ENCODE data around the gene CRTC1.
A peak's percentile ranks its signal among the peaks of the same experiment; 100 is the strongest.

The CRTC1 gene

GRCh38 chr19:18772620-18773587 lies 89.4 kb downstream of the CRTC1 start:
- DNase-seq, result no peak

- DNase-seq, result no peak
These were observed 90.2 kb downstream of the CRTC1 start for GRCh38 chr19:18773682-18774081.

DNA sequence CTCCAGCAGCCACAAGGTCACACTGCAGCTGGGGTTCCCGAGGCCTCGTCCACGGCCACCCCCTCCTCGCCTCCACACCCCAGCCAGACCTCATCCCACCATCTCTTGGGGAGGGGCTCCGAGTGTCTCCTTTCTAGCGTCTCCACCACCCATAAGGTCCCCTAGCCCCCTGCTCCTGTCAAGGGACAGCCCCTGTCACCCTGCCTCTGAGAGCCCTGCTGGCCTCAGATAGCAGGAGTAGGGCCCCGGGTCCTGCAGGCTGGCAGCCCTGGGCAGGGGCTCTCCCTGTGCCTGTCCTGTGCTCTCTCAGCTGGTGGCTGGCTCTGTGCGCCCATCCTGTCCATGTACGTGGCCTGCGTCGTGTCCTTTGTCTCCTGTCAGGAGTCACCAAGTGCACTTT lies 90.6 kb downstream of the CRTC1 start:
- no peak for DNase-seq

DNA sequence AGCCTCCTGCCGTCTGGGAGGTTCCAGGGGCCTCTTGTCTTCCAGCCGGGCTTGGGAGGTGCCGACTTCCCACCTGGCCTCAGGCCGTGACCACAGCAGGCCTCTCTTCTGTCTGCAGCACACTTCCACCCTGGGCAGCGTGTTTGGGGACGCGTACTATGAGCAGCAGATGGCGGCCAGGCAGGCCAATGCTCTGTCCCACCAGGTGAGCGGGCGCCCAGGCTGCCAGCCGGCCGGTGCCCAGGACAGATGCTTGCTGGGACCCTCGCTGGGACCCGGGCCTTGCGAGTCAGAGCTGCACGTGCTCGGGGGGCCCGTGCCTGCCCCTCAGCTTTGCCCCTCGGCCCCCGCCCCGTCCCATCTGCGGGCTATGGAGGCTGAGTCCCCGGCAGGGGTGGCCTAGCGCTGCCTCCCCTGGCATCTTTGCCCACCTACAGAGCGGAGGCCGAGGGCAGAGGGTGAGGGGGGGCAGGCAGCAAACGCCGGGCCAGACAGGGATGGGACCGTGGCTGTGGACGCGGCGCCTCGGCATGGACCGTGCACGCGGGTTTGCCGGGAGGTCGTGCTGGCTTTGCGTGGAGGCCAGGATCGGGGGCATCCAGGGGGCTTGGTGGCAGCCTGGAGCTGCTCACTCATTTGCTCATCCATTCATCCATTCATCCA lies 91.4 kb downstream of the CRTC1 start:
- DNase-seq, result no peak

DNA sequence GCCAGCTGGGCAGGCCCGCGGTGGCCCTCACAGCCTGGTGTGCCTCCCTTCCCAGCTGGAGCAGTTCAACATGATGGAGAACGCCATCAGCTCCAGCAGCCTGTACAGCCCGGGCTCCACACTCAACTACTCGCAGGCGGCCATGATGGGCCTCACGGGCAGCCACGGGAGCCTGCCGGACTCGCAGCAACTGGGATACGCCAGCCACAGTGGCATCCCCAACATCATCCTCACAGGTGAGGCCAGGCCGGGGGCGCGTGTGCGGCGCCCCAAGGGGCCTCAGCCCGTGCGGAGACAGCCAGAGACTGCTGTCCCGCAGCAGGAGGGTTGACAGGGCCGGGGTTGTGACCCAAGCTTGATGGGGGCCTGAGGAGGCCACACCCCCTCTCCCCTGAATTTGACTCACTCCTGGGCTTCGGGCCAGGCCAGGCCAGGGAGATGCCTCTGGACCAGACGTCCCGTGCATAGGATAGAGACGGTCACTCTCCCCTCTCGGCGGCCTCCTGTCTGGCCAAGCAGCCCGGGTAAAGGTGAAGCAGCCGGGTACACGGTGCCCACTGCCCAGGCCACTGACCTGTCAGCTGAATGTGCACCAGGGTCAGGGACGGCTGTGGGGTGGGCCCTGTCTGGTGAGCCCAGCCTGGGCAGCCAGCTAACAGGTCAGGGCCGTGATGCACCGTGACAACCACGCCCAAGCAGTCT lies 92.3 kb downstream of the CRTC1 start:
- no peak for DNase-seq

DNA sequence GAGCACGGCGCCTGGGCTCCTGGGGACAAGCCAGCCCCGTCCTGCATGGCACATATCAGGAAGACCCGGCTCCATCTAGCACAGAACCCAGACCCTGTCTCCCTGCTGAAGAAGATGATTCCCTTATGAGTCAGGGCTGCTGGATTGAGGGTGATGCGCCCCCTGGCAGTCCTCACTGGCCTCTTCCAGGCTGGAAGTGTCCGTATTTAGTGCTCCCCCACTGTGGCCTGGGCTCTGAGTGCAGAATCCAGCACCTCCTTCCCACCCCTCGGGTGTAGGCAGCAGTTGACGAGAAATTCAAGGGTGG lies 92.8 kb downstream of the CRTC1 start:
- DNase-seq, result no peak

GRCh38 chr19:18776736-18777135 lies 93.3 kb downstream of the CRTC1 start:
- no peak for DNase-seq

- no peak for DNase-seq
These were observed 94.0 kb downstream of the CRTC1 start for GRCh38 chr19:18777301-18778075.

DNA sequence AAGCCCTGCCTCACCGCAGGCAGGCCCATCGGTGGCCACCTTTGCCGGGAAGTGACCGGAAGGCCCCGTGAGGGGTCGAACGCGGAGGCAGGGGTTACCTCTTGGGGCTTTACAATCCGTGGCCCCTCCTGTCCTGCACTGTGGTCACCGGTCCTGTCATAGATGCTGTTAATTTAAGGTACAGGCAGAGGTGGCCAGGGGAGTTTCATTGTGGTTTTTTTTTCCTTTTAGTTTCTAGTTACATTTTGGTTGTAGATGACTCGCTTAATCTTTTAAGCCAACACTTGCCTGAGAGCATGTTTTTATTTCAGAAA lies 94.6 kb downstream of the CRTC1 start:
- no peak for DNase-seq

DNA sequence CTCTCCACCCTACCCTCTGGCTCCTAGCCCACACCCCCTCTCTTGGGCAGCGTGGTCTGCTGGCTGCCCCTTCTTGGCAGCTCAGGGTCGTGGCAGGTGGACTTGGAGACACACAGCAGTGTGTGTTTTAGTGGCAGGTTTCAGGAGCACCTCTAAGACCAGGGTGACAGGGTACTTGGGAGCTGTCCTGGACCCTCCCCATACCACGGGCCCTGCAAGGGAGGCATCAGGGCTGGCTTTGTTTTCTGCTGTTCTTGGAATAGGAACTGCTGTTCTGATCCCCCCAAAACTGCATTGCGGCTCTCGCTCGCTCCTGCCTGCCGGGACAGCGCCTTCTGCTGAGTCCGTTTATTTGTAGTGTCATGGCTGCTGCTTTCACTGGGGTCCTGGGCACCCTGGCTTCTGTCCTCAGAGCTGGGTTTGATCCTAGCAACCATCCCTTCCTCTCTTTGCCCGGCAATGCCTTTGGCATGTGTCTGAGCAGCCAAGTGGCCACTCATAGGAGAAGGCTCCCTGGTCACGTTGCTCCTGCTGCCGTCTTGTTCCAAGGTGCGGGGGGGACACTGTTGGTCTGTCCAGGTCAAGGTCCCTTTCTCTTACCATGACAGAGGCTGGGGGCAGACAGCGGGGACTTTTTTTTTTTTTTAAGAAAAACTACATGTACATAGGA lies 95.5 kb downstream of the CRTC1 start:
- no peak for DNase-seq

GRCh38 chr19:18780081-18780480 lies 96.6 kb downstream of the CRTC1 start:
- DNase-seq, result no peak

- no peak for DNase-seq
These were observed 97.2 kb downstream of the CRTC1 start for GRCh38 chr19:18780631-18781030.

DNA sequence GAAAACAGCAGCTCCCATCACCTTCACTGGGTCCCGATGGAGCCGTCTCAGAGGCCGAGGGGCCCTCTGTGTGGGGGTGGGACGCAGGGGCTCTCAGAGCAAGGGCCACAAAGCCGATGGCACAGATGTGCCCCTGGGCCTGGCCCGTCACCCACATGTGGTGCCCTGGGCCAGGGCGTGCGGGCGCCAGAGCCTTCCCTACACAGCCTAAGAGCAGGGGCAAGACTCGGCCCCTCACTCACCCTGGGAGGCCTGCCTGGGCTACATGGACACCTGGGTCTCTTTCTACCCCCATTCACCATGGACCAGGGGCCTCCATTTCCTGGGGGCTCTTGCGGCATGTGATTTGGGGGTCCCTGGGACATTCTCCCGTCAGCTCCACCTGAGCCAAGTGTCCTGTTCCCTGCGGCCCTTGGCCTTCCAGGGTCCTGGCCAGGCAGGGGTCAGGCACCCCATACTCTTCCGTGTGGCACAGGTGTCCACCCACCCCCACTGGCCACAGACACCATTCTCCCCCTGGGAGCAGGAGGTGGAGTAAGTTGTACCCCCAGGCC lies 97.6 kb downstream of the CRTC1 start:
- no peak for DNase-seq

- DNase-seq, result no peak
These were observed 98.5 kb downstream of the CRTC1 start for GRCh38 chr19:18781885-18782527.

- no peak for DNase-seq
These were observed 99.2 kb downstream of the CRTC1 start for GRCh38 chr19:18782559-18783225.

- DNase-seq, result no peak
These were observed 100.7 kb downstream of the CRTC1 start for GRCh38 chr19:18783958-18784785.

DNA sequence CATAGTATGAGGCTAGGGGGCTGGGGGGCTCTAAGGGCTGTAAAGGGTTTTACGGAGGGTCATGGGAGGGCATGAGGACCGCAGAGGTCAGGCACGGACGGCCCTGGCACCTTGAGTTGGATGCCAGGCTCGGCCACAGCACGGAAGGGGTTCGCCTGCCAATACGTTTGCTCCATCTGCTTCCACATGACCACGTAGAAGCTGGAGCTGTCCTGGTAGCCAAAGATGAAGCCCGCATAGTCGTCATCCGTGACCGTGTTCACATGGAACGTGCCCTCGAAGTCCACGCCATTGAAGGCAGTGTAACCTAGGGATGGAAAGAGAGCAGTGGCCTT lies 101.3 kb downstream of the CRTC1 start:
- DNase-seq, result no peak

DNA sequence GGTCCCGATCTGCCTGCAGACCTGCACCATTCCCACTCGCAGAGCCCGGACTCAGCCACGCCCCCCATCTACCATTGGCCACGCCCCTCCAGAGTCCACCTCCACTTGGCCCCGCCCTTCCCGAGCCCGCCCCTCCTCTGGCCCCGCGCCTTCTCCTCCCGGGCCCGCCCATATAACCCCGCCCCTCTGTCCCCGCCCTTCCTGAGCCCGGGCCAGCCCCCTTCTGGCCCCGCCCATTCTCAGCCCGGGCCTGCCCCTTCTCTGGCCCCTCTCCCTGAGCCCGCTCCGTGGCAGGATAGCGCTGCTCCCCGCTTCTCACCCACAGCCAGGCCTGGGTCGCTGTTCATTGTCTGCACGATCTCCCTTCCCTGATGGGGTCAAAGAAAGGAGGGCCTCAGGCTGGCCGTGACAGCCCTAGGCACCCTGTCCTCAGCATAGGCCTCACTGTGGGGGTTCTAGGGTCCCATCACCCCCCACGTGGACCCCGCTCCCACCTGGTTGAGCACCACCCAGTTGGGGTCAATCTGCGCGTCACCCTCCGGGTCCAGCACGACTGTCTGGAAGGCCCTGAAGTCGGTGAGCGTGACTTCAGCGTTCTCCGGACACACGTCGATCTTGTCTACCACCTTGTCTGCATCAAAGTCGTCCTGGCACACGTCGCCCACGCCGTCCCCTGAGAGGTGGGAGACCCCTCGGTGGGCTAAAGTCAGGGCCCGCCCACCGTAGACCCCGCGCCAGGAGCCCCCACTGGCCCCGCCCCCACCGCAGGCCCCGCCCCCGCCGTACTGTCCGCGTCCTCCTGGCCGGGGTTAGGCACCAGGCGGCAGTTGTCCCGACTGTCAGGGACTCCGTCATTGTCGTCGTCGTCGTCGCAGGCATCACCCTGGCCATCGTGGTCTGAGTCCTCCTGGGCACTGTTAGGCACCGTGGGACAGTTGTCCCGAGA lies 102.0 kb downstream of the CRTC1 start:
- peak; percentile 83 for DNase-seq
